ENCODE data around the gene PAXIP1. TPM values are rescaled to one million over a fixed set of nuclear protein-coding genes. Genes with fewer than 3 reads are reported as not detected.

PAXIP1 gene
- total and polyA plus RNA-seq, 10 of the 15 experiments (the other 5 are each of a cell fraction or from before 2014, with no cell fraction given), result 7.3 to 27.2 (median 18.1) TPM

GRCh38 chr7:154973381-154973780 lies 29.5 kb downstream of the PAXIP1 start:
- Histone ChIP-seq H3K4me2 (ENCODE audit: control insufficient read depth, insufficient read depth) (no peak overlapping the region), H3K9me3 (replicated peaks; ENCODE audit: control insufficient read depth, insufficient read depth, low read length) (no peaks in the 10 kb centered on the region), H3K4me1 (ENCODE audit: control insufficient read depth, insufficient read depth, low read length) (no peaks in the 10 kb centered on the region), H3K9ac (ENCODE audit: control insufficient read depth, insufficient read depth, low read length) (no peak overlapping the region), H3K27ac (ENCODE audit: control insufficient read depth, insufficient read depth) (no peak overlapping the region), H3K4me3 (no peak overlapping the region), H4K20me1 (ENCODE audit: control insufficient read depth, insufficient read depth) (no peaks in the 10 kb centered on the region), H2AFZ (ENCODE audit: control insufficient read depth, low read depth, low read length) (no peak overlapping the region), H3K27me3 (replicated peaks in 1 of 2; ENCODE audit: control insufficient read depth in 2 of 2, insufficient read depth in 2 of 2, low read length in 1 of 2) (no peaks in the 10 kb centered on the region), H3K36me3 (ENCODE audit: control insufficient read depth in 2 of 2, insufficient read depth in 2 of 2, low read length in 1 of 2) (peaks cover 17 to 21% of the 10 kb centered on the region in 2 experiments; a peak in 3 of 4 replicates), H3K79me2 (ENCODE audit: control insufficient read depth, insufficient read depth, low read length) (no peaks in the 10 kb centered on the region)
- ATAC-seq, result no peak
- TF ChIP-seq PRDM15 (CRISPR knock-in tag; IDR thresholded peaks at IDR 0.05), result no peak
- no peak for TF ChIP-seq RFX5 (IDR thresholded peaks at IDR 0.05; ENCODE audit: low read depth, low read length)
- in situ Hi-C loops (cut with MboI), result no loop called here
- intact Hi-C loops (cut with micrococcal nuclease; ENCODE audit: unreplicated experiment), result no loop called here
- ChIA-PET CTCF (no interaction called here), POLR2A (no interaction called here), RAD21 (ENCODE audit: unreplicated experiment) (no interaction called here), SMC1A (ENCODE audit: uncharacterized antibody, unreplicated experiment) (interaction anchor here (0.6 kb wide), 1 partner anchor 73 kb away, joined by 4 read pairs; no protein-coding TSS in a partner anchor)
- WGBS (ENCODE audit: insufficient coverage, insufficient replicate concordance, low lambda C conversion rate, missing lambda C conversion rate), result 96% methylated on average over 7 of the region's 7 CpGs
- DNase-seq (ENCODE audit: low read depth, low spot score), result no peak
- FAIRE-seq, result no peak
- no TSS peak for BruUV-seq (replicated peaks)

- FAIRE-seq (no peak), DNase-seq (ENCODE audit: low read depth, low spot score) (no peak), ATAC-seq (no peak)
- Histone ChIP-seq H3K79me2 (ENCODE audit: control insufficient read depth, insufficient read depth, low read length) (no peaks in the 10 kb centered on the region), H3K4me1 (ENCODE audit: control insufficient read depth, insufficient read depth, low read length) (no peaks in the 10 kb centered on the region), H3K9ac (ENCODE audit: control insufficient read depth, insufficient read depth, low read length) (no peak overlapping the region), H3K27ac (ENCODE audit: control insufficient read depth, insufficient read depth) (no peak overlapping the region), H3K27me3 (replicated peaks in 1 of 2; ENCODE audit: control insufficient read depth in 2 of 2, insufficient read depth in 2 of 2, low read length in 1 of 2) (no peaks in the 10 kb centered on the region), H3K36me3 (ENCODE audit: control insufficient read depth in 2 of 2, insufficient read depth in 2 of 2, low read length in 1 of 2) (peaks cover 23% of the 10 kb centered on the region in 2 experiments; a peak in 3 of 4 replicates), H3K4me3 (no peak overlapping the region), H3K4me2 (ENCODE audit: control insufficient read depth, insufficient read depth) (no peak overlapping the region), H4K20me1 (ENCODE audit: control insufficient read depth, insufficient read depth) (no peaks in the 10 kb centered on the region), H3K9me3 (replicated peaks; ENCODE audit: control insufficient read depth, insufficient read depth, low read length) (no peaks in the 10 kb centered on the region), H2AFZ (ENCODE audit: control insufficient read depth, low read depth, low read length) (no peak overlapping the region)
- in situ Hi-C loops (cut with MboI), result no loop called here
- ChIA-PET RAD21 (ENCODE audit: unreplicated experiment) (no interaction called here), POLR2A (no interaction called here), CTCF (interaction anchor here (1.6 to 1.8 kb wide), 2 partner anchors 16 to 19 kb away, joined by 5 to 8 read pairs; no protein-coding TSS in a partner anchor), SMC1A (ENCODE audit: uncharacterized antibody, unreplicated experiment) (no interaction called here)
- TF ChIP-seq SIX5 (IDR thresholded peaks at IDR 0.05; ENCODE audit: low read depth, low read length, severe bottlenecking), result no peak
- TF ChIP-seq CEBPB (IDR thresholded peaks at IDR 0.05; ENCODE audit: borderline replicate concordance in 1 of 2, low read depth in 2 of 2, low read length in 2 of 2), result no peak
- TF ChIP-seq RCOR1 (conservative IDR thresholded peaks at IDR 0.05; ENCODE audit: low read depth, low read length), result no peak
- TF ChIP-seq SUZ12 (IDR thresholded peaks at IDR 0.05; ENCODE audit: unreplicated experiment), result no peak
- intact Hi-C loops (cut with micrococcal nuclease; ENCODE audit: unreplicated experiment), result no loop called here
- BruUV-seq (replicated peaks), result no TSS peak
- WGBS (ENCODE audit: insufficient coverage, insufficient replicate concordance, low lambda C conversion rate, missing lambda C conversion rate), result 96% methylated on average over 11 of the region's 11 CpGs
These were observed 34.5 kb downstream of the PAXIP1 start for GRCh38 chr7:154968336-154969001.

Measured in GM12878 (cell line).